GM12874 (cell line): Measurements from ENCODE around the gene CLEC16A.

Experiments used
- TF ChIP-seq, protein P1 (sequence below): IDR thresholded peaks from 2 replicates; pipeline ENCODE4 v1.5.1; 2011; ENCODE audit warnings: low read depth, mild to moderate bottlenecking, control low read depth, low read length, moderate library complexity; ENCODE audit not compliant: insufficient read depth

The CLEC16A gene

DNA sequence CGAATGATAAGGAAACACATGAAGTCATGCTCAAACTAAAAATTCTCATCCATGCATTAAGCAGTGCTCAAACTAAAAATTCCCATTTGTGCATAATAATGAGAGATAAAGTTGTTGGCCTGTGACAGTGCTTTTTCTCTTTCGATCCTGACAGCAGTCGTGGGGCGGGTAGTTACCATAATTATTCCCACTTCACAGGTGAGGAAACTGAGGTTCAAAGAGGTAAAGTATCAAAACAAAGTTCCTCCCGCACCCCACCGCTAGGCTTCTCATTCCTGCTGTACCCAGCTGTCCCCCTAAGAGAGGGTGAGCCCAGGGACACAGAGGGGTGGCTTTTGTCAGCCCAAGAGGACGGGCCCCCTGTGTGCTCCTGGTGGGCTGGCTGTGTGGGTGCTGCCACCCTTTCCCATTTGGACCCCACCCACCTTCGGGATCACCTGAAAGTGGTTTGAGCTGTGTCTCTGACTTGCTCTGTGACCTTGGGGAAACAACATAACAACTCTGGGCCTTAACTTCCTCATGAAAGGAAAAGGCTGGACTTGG, 92.6 kb downstream of the CLEC16A start:
- TF ChIP-seq, protein P1, sequence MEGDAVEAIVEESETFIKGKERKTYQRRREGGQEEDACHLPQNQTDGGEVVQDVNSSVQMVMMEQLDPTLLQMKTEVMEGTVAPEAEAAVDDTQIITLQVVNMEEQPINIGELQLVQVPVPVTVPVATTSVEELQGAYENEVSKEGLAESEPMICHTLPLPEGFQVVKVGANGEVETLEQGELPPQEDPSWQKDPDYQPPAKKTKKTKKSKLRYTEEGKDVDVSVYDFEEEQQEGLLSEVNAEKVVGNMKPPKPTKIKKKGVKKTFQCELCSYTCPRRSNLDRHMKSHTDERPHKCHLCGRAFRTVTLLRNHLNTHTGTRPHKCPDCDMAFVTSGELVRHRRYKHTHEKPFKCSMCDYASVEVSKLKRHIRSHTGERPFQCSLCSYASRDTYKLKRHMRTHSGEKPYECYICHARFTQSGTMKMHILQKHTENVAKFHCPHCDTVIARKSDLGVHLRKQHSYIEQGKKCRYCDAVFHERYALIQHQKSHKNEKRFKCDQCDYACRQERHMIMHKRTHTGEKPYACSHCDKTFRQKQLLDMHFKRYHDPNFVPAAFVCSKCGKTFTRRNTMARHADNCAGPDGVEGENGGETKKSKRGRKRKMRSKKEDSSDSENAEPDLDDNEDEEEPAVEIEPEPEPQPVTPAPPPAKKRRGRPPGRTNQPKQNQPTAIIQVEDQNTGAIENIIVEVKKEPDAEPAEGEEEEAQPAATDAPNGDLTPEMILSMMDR = no peak

- TF ChIP-seq, protein P1 = no peak
These were observed 93.9 kb downstream of the CLEC16A start for GRCh38 chr16:11038305-11038704.

DNA sequence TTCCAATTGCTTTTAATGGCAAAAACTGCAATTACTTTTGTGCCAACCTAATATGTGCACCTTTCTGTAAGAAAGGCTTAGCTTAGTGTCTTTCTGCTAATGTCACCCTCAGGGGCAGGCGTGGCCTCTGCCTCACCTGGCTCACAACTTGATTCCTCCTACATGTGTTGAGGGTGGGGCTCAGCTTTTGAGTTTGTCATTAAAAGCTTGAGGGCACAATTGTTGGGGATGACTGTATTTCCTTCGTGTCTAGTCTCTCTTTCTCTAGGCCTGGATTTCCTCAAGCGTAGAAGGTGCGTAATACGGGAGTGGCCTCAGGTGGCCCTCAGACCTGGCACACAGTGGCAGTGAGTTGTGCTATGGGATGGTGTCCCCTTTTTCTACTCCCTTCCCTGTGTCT, 94.4 kb downstream of the CLEC16A start:
- TF ChIP-seq, protein P1 = no peak

DNA sequence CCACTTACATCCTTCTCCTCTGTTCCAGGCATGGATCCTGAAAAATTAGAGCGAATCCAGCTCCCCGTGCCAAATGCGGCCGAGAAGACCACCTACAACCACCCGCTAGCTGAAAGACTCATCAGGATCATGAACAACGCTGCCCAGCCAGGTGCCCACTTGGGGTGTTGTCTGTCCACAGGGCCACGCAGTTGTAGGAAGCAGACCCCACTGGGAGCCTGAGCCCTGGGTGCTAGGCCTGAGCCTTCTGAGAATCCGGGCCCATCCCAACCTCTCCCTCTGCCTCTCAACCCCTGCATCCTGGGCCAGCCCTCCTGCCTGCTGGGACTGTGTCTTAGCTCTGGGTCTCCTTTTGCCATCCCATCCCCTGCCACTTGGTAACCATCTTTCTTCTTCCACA, 95.4 kb downstream of the CLEC16A start:
- TF ChIP-seq, protein P1 = no peak

GRCh38 chr16:11042191-11042590, 97.8 kb downstream of the CLEC16A start:
- TF ChIP-seq, protein P1 = no peak

- TF ChIP-seq, protein P1 = no peak
These were observed 101.1 kb downstream of the CLEC16A start for GRCh38 chr16:11045441-11045840.

GRCh38 chr16:11045846-11046245, 101.5 kb downstream of the CLEC16A start:
- TF ChIP-seq, protein P1 = no peak
